Activated T-helper 2 cell treated with anti-CD3 and anti-CD28 coated beads, Interferon-gamma antibody, Interleukin-2, Interleukin-4, amounts not matched to agents 10 μg/mL and 5 μg/mL and 100 μg/mL, durations not matched to agents 14 hours and 24 hours and 36 hours (primary cell): ENCODE measurements around the gene L3MBTL4. TPM values are rescaled to one million over a fixed set of nuclear protein-coding genes. Genes with fewer than 3 reads are reported as not detected.

Experiments
- DNase-seq: peaks from one replicate; pipeline ENCODE4 v3.0.0; 2021; ENCODE audit warnings: low spot score
- H3K27ac Mint-ChIP-seq: one replicate; pipeline ENCODE4 v1.8.0; 2021; ENCODE audit warnings: mixed read lengths
- H3K27me3 Mint-ChIP-seq: one replicate; pipeline ENCODE4 v1.8.0; 2021; ENCODE audit warnings: low read depth, mixed read lengths
- H3K36me3 Mint-ChIP-seq: one replicate; pipeline ENCODE4 v1.8.0; 2021; ENCODE audit warnings: low read depth, mixed read lengths
- H3K4me1 Mint-ChIP-seq: one replicate; pipeline ENCODE4 v1.8.0; 2021; ENCODE audit warnings: low read depth, mixed read lengths
- H3K4me3 Mint-ChIP-seq: one replicate; pipeline ENCODE4 v1.8.0; 2021; ENCODE audit warnings: low read depth, mild to moderate bottlenecking, moderate library complexity, mixed read lengths
- H3K9me3 Mint-ChIP-seq: one replicate; pipeline ENCODE4 v1.8.0; 2021; ENCODE audit warnings: mixed read lengths
- intact Hi-C: fragments of 100-400 bp; cut with micrococcal nuclease; formaldehyde crosslinking; loops from one replicate; pipeline ENCODE4 v1.15.1; 2023
- total RNA-seq: library from RNA; stranded (reverse); gene quantifications from 2 replicates; pipeline ENCODE4 v1.2.3, GENCODE V29; 2022

The L3MBTL4 gene
- total RNA-seq, 1 donor from 2014 or later, result 0.05 TPM

GRCh38 chr18:5948781-5949180, 465.9 kb downstream of the L3MBTL4 start:
- no peak overlapping the region for H3K4me3 Mint-ChIP-seq
- intact Hi-C loops, result no loop called here

DNA sequence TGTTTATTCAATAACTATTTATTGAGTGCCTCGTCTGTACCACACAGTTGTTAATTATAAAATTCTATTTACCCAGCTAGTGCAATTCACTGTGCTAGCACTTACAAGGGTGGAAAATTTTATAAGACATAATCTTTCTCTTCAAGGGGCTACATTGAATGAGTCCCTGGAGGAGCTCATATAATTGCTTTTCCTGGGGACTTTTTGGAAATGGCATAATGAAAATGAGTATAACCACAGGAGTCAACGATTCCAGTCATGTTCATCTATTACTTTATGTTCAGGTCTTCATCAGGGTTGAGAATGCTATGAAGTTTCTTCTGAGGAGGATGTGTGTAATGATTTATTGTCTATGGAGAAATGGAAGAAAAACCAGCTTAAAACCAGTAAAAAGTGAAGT, 466.5 kb downstream of the L3MBTL4 start:
- Mint-ChIP-seq H3K27me3 (peaks cover 16% of the 10 kb centered on the region), H3K4me3 (no peak overlapping the region), H3K27ac (no peak overlapping the region), H3K36me3 (no peaks in the 10 kb centered on the region), H3K4me1 (no peaks in the 10 kb centered on the region), H3K9me3 (no peaks in the 10 kb centered on the region)
- no peak for DNase-seq
- intact Hi-C loops, result no loop called here

More at GRCh38 chr18:5948781-5949180, 465.9 kb downstream of the L3MBTL4 start:
- no peak overlapping the region for H3K27ac Mint-ChIP-seq
- no peaks in the 10 kb centered on the region for H3K9me3 Mint-ChIP-seq
- DNase-seq, result no peak
- no peaks in the 10 kb centered on the region for H3K4me1 Mint-ChIP-seq
- H3K27me3 Mint-ChIP-seq, result peaks cover 14% of the 10 kb centered on the region
- no peaks in the 10 kb centered on the region for H3K36me3 Mint-ChIP-seq

DNA sequence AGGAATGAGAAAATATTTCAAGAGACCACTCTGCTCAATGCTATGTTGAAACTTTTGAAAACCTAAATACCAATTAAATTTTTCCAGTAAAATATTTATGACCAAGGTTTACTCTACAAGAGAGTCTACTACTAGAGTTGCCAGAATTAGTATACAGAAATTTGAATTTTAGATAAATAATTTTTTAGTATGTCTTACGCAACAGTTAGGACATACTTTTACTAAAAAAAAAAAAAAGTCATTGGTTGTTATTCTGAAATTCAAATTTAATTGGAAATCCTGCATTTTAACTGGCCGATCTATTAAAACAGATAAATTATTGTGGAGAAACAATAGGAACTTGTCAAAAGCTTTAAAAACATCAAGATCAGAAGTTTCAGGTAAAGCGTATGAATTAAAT, 470.3 kb downstream of the L3MBTL4 start:
- Mint-ChIP-seq H3K4me3 (no peak overlapping the region), H3K27ac (no peak overlapping the region), H3K4me1 (no peaks in the 10 kb centered on the region), H3K36me3 (no peaks in the 10 kb centered on the region), H3K27me3 (peaks cover 17% of the 10 kb centered on the region), H3K9me3 (no peaks in the 10 kb centered on the region)
- DNase-seq, result no peak
- intact Hi-C loops, result no loop called here

- intact Hi-C loops, result no loop called here
- no peak for DNase-seq
- Mint-ChIP-seq H3K9me3 (no peaks in the 10 kb centered on the region), H3K4me1 (no peaks in the 10 kb centered on the region), H3K27ac (no peak overlapping the region), H3K36me3 (no peaks in the 10 kb centered on the region), H3K27me3 (peaks cover 16% of the 10 kb centered on the region), H3K4me3 (no peak overlapping the region)
Observed at GRCh38 chr18:5943514-5943913, 471.2 kb downstream of the L3MBTL4 start.

DNA sequence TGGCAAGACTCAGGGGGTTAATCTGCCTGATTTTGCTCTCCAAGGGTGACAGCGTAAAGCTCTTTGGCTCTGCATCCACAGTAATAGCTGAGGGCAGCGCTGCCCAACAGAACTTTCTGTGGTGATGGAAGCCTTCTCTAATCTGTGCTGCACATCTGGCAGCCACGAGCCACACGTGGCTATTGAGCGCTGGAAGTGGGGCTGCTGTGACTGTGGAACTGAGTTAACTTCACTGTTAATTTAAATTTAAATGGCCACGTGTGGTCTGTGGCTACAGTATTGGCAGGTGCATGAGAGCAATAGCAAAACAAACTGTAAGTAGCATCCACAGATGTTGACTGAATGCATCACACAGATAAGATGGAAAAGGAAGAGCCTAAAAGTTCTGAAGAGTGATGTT, 472.1 kb downstream of the L3MBTL4 start:
- no peak overlapping the region for H3K4me3 Mint-ChIP-seq
- H3K4me1 Mint-ChIP-seq, result no peaks in the 10 kb centered on the region
- intact Hi-C loops, result no loop called here

GRCh38 chr18:5941890-5942289, 472.8 kb downstream of the L3MBTL4 start:
- Mint-ChIP-seq H3K4me1 (no peaks in the 10 kb centered on the region), H3K4me3 (no peak overlapping the region), H3K36me3 (no peaks in the 10 kb centered on the region), H3K9me3 (no peaks in the 10 kb centered on the region), H3K27me3 (peaks cover 12% of the 10 kb centered on the region), H3K27ac (no peak overlapping the region)
- intact Hi-C loops, result no loop called here
- DNase-seq, result no peak

More for the DNA sequence above, 472.1 kb downstream of the L3MBTL4 start:
- H3K27me3 Mint-ChIP-seq, result peaks cover 12% of the 10 kb centered on the region
- no peaks in the 10 kb centered on the region for H3K36me3 Mint-ChIP-seq
- no peak for DNase-seq
- no peak overlapping the region for H3K27ac Mint-ChIP-seq
- H3K9me3 Mint-ChIP-seq, result no peaks in the 10 kb centered on the region

- H3K27ac Mint-ChIP-seq, result no peak overlapping the region
- no peak for DNase-seq
- H3K4me3 Mint-ChIP-seq, result no peak overlapping the region
- H3K36me3 Mint-ChIP-seq, result no peaks in the 10 kb centered on the region
- no peaks in the 10 kb centered on the region for H3K9me3 Mint-ChIP-seq
- peaks cover 12% of the 10 kb centered on the region for H3K27me3 Mint-ChIP-seq
- intact Hi-C loops, result no loop called here
- H3K4me1 Mint-ChIP-seq, result no peaks in the 10 kb centered on the region
Observed at GRCh38 chr18:5939801-5940667, 474.7 kb downstream of the L3MBTL4 start.

GRCh38 chr18:5937795-5938194, 476.9 kb downstream of the L3MBTL4 start:
- DNase-seq, result no peak
- Mint-ChIP-seq H3K9me3 (no peaks in the 10 kb centered on the region), H3K36me3 (no peaks in the 10 kb centered on the region), H3K4me1 (no peaks in the 10 kb centered on the region), H3K27ac (no peak overlapping the region), H3K4me3 (no peak overlapping the region), H3K27me3 (peaks cover 4% of the 10 kb centered on the region)
- intact Hi-C loops, result no loop called here

DNA sequence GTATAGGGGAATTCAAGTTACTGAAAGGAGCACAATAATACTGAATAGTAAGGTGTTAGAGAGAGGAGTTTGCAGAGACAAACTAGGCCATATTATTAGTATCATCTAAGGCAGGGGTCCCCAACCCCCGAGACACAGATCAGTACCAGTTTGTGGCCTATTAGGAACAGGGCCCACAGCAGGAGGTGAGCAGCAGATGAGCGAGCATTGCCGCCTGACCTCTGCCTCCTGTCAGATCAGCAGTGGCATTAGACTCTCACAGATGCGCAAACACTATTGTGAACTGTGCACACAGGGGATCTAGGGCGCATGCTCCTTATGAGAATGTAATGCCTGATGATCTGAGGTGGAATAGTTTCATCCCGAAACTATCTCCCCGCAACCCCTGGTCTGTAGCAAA, 477.6 kb downstream of the L3MBTL4 start:
- Mint-ChIP-seq H3K4me1 (no peaks in the 10 kb centered on the region), H3K36me3 (no peaks in the 10 kb centered on the region), H3K4me3 (no peak overlapping the region), H3K27me3 (peaks cover 2% of the 10 kb centered on the region), H3K27ac (no peak overlapping the region), H3K9me3 (no peaks in the 10 kb centered on the region)
- DNase-seq, result no peak
- intact Hi-C loops, result no loop called here

DNA sequence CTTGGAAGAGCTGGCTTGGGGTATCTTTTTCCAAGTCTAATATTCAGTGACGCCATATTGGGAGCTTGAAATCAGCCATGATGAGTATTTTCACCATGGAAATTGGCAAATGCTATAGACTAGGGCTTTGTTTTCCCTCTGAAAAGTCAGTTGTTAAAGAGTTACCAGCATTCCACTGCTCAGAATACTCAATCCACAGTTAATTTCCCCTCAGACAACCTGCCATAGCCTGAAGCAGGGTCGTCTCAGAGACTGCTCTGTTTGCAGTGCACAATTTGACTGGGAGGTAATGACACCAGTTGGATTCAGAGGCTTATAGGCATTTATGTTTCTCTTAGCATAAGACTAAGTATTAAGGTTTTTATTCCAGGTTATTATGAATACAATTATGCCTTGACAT, 483.9 kb downstream of the L3MBTL4 start:
- no peak for DNase-seq
- Mint-ChIP-seq H3K4me1 (no peaks in the 10 kb centered on the region), H3K27me3 (peaks cover 11% of the 10 kb centered on the region), H3K9me3 (peaks cover 10% of the 10 kb centered on the region), H3K36me3 (no peaks in the 10 kb centered on the region), H3K27ac (no peak overlapping the region), H3K4me3 (no peak overlapping the region)
- intact Hi-C loops, result no loop called here

- intact Hi-C loops, result no loop called here
- Mint-ChIP-seq H3K27ac (no peak overlapping the region), H3K36me3 (no peaks in the 10 kb centered on the region)
Observed at GRCh38 chr18:5918205-5918858, 496.4 kb downstream of the L3MBTL4 start.

DNA sequence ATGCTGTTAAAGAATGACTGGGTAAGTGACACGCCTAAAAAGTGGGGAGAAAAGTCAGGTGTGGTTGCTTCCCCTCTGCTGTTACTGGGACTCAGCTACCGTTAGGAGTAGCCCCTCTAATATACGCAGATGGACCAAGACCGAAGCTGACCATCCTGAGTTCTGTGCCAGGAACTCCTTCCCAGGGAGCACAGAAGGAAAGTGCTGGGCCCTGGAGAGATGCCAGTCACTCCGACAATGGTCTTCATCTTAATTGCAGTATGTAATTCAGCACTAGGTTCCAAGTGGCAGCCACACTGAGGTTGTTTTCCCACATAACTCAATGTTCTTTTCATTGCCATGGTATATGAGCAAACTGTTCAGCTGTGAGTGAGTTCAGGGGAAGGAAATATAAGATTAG, 499.8 kb downstream of the L3MBTL4 start:
- H3K9me3 Mint-ChIP-seq, result no peaks in the 10 kb centered on the region
- H3K27ac Mint-ChIP-seq, result no peak overlapping the region
- intact Hi-C loops, result no loop called here
- H3K36me3 Mint-ChIP-seq, result no peaks in the 10 kb centered on the region
- no peaks in the 10 kb centered on the region for H3K4me1 Mint-ChIP-seq
- DNase-seq, result no peak
- no peak overlapping the region for H3K4me3 Mint-ChIP-seq
- peaks cover 3% of the 10 kb centered on the region for H3K27me3 Mint-ChIP-seq

More at GRCh38 chr18:5918205-5918858, 496.4 kb downstream of the L3MBTL4 start:
- H3K27me3 Mint-ChIP-seq, result peaks cover 8% of the 10 kb centered on the region
- H3K4me3 Mint-ChIP-seq, result no peak overlapping the region
- no peaks in the 10 kb centered on the region for H3K4me1 Mint-ChIP-seq
- no peaks in the 10 kb centered on the region for H3K9me3 Mint-ChIP-seq
- DNase-seq, result no peak

GRCh38 chr18:5914016-5914415, 500.7 kb downstream of the L3MBTL4 start:
- Mint-ChIP-seq H3K9me3 (no peaks in the 10 kb centered on the region), H3K4me3 (no peak overlapping the region), H3K4me1 (no peaks in the 10 kb centered on the region), H3K27me3 (peaks cover 3% of the 10 kb centered on the region), H3K27ac (no peak overlapping the region), H3K36me3 (no peaks in the 10 kb centered on the region)
- intact Hi-C loops, result no loop called here
- no peak for DNase-seq
